Head of caudate nucleus (tissue), 42 donors: ENCODE results near the gene BRD4.
A peak's percentile ranks its signal among the peaks of the same experiment; 100 is the strongest.

Source experiments
- DNase-seq, 42 donors: peaks; one replicate each; pipeline versions ENCODE4 v3.0.0 to v3.0.0-alpha.2; 2020 to 2021; ENCODE audit warnings: mixed read lengths in 7 of 42
- intact Hi-C: fragments of 100-400 bp; cut with DNase I; formaldehyde crosslinking; loops from one replicate; pipeline ENCODE4 v1.15.0; 2022

The BRD4 gene

GRCh38 chr19:15259907-15260306, 72.4 kb downstream of the BRD4 start:
- intact Hi-C loops: loop anchor here (5.0 to 10.0 kb wide), 2 partner anchors 72 to 165 kb away; partner anchors contain the start of gene BRD4
- DNase-seq: no peak

GRCh38 chr19:15257782-15258181, 74.6 kb downstream of the BRD4 start:
- intact Hi-C loops: no loop called here

GRCh38 chr19:15256708-15257331, 75.5 kb downstream of the BRD4 start:
- no peak for DNase-seq
- intact Hi-C loops: no loop called here

More at GRCh38 chr19:15257782-15258181, 74.6 kb downstream of the BRD4 start:
- no peak for DNase-seq

GRCh38 chr19:15255359-15255990, 76.9 kb downstream of the BRD4 start:
- no peak for DNase-seq
- intact Hi-C loops: no loop called here

- intact Hi-C loops: no loop called here
- no peak for DNase-seq
Observed at GRCh38 chr19:15254547-15254946, 77.8 kb downstream of the BRD4 start.

GRCh38 chr19:15253513-15253912, 78.8 kb downstream of the BRD4 start:
- DNase-seq: no peak
- intact Hi-C loops: no loop called here

- no peak for DNase-seq
- intact Hi-C loops: no loop called here
Observed at GRCh38 chr19:15253061-15253460, 79.3 kb downstream of the BRD4 start.

- DNase-seq: peak in 41 of 42 donors; percentile 36 to 84 (median 62)
- intact Hi-C loops: no loop called here
Observed at GRCh38 chr19:15252398-15253018, 79.8 kb downstream of the BRD4 start.

GRCh38 chr19:15251749-15252397, 80.5 kb downstream of the BRD4 start:
- DNase-seq: peak in 11 of 42 donors; percentile 17 to 55 (median 38)
- intact Hi-C loops: no loop called here

- intact Hi-C loops: no loop called here
- DNase-seq: peak in 1 of 42 donors; percentile 67
Observed at GRCh38 chr19:15251010-15251748, 81.2 kb downstream of the BRD4 start.

GRCh38 chr19:15250640-15250993, 81.7 kb downstream of the BRD4 start:
- DNase-seq: no peak
- intact Hi-C loops: no loop called here

- DNase-seq: no peak
- intact Hi-C loops: loop anchor here (5.0 kb wide), 1 partner anchor 68 kb away; no protein-coding TSS in a partner anchor
Observed at GRCh38 chr19:15249972-15250639, 82.2 kb downstream of the BRD4 start.

- DNase-seq: no peak
- intact Hi-C loops: loop anchor here (5.0 kb wide), 1 partner anchor 67 kb away; no protein-coding TSS in a partner anchor
Observed at GRCh38 chr19:15249528-15249874, 82.8 kb downstream of the BRD4 start.

GRCh38 chr19:15248648-15249527, 83.5 kb downstream of the BRD4 start:
- intact Hi-C loops: loop anchor here (5.0 kb wide), 1 partner anchor 67 kb away; no protein-coding TSS in a partner anchor
- peak in 18 of 42 donors; percentile 34 to 81 (median 52) for DNase-seq

GRCh38 chr19:15248106-15248505, 84.2 kb downstream of the BRD4 start:
- no peak for DNase-seq
- intact Hi-C loops: loop anchor here (5.0 kb wide), 1 partner anchor 66 kb away; no protein-coding TSS in a partner anchor

- DNase-seq: no peak
Observed at GRCh38 chr19:15247107-15248014, 85.0 kb downstream of the BRD4 start.

GRCh38 chr19:15246198-15246481, 86.2 kb downstream of the BRD4 start:
- no peak for DNase-seq
- intact Hi-C loops: loop anchor here (5.0 kb wide), 1 partner anchor 64 kb away; no protein-coding TSS in a partner anchor

More at GRCh38 chr19:15247107-15248014, 85.0 kb downstream of the BRD4 start:
- intact Hi-C loops: loop anchor here (5.0 kb wide), 1 partner anchor 65 kb away; no protein-coding TSS in a partner anchor
